ENCODE measurements around the gene RBM33. TPM values are rescaled to one million over a fixed set of nuclear protein-coding genes. Genes with fewer than 3 reads are reported as not detected.

RBM33 gene
- total and polyA plus RNA-seq, 2 of the 4 experiments (the other 2 are of a cell fraction) = 7.3 to 10.8 TPM

- H3K56ac ChIP-seq (ENCODE audit: extremely low read depth, insufficient read depth, low read length) = no peak overlapping the region
- no peak overlapping the region for H3K14ac ChIP-seq (replicated peaks; ENCODE audit: low read depth, low read length)
- CTCF ChIA-PET = no interaction called here
- H3K9me3 ChIP-seq (ENCODE audit: control insufficient read depth, insufficient read depth, low read length) = no peaks in the 10 kb centered on the region
- H3K23ac ChIP-seq (ENCODE audit: low read depth, low read length) = no peak overlapping the region
- no peak overlapping the region for H3K27ac ChIP-seq (ENCODE audit: insufficient read depth, low read length)
- no peak overlapping the region for H2BK120ac ChIP-seq (ENCODE audit: low read depth, low read length)
- peaks cover 43% of the 10 kb centered on the region for H3K36me3 ChIP-seq (ENCODE audit: control insufficient read depth, insufficient read depth, low read length)
- no peak overlapping the region for H4K5ac ChIP-seq (ENCODE audit: low read depth, low read length)
- no peak overlapping the region for H2BK15ac ChIP-seq (ENCODE audit: low read depth, low read length)
- H2AFZ ChIP-seq (replicated peaks; ENCODE audit: low read length, poor library complexity) = no peak overlapping the region
- H3K79me1 ChIP-seq (ENCODE audit: low read depth in 1 of 2, low read length in 2 of 2) = peaks cover 6 to 9% of the 10 kb centered on the region in 2 experiments
- dilution Hi-C loops (cut with HindIII; ENCODE audit: low sequenced_read_pairs, unreplicated experiment) (no loop called here), intact Hi-C loops (cut with micrococcal nuclease) (no loop called here), in situ Hi-C loops (cut with MboI; ENCODE audit: low sequenced_read_pairs) (no loop called here)
- H3K9ac ChIP-seq (ENCODE audit: low read depth, low read length) = no peak overlapping the region
- H3K27me3 ChIP-seq (ENCODE audit: control insufficient read depth, insufficient read depth, low read length) = no peaks in the 10 kb centered on the region
- no peak overlapping the region for H3K4ac ChIP-seq (ENCODE audit: low read depth, low read length)
- no peak overlapping the region for H3K18ac ChIP-seq (ENCODE audit: low read depth, low read length)
- ATAC-seq (ENCODE audit: low read depth) = no peak
- H2BK20ac ChIP-seq (ENCODE audit: low read depth, low read length) = no peak overlapping the region
- no peak for TF ChIP-seq MAZ (IDR thresholded peaks at IDR 0.05; ENCODE audit: borderline replicate concordance, low read depth, low read length)
- no peak for TF ChIP-seq MXI1 (IDR thresholded peaks at IDR 0.05; ENCODE audit: borderline replicate concordance, low read depth, low read length)
- no peaks in the 10 kb centered on the region for H3K9me1 ChIP-seq (ENCODE audit: insufficient read depth, low read length)
- no peak for DNase-seq
- H2AK5ac ChIP-seq (ENCODE audit: low read depth, low read length) = no peak overlapping the region
- no peak overlapping the region for H2AK9ac ChIP-seq (replicated peaks; ENCODE audit: low read depth, low read length, poor library complexity)
- no peak overlapping the region for H2BK5ac ChIP-seq (ENCODE audit: low read depth, low read length, poor library complexity, severe bottlenecking)
- POLR2A ChIA-PET (ENCODE audit: unreplicated experiment) = no interaction called here
- no CpG with 5 or more reads among the region's 8 CpGs for WGBS, 2 experiments (ENCODE audit: extremely low coverage in 2 of 2, insufficient read length in 1 of 2)
- H3K4me2 ChIP-seq (ENCODE audit: low read depth, low read length) = no peak overlapping the region
- H4K8ac ChIP-seq (ENCODE audit: low read depth in 2 of 2, low read length in 2 of 2) = no peak overlapping the region
- no peak overlapping the region for H4K91ac ChIP-seq (ENCODE audit: insufficient read depth, low read depth, low read length)
- H3K4me1 ChIP-seq (ENCODE audit: control insufficient read depth, insufficient read depth, low read length) = no peaks in the 10 kb centered on the region
- no TSS peak for BruUV-seq (replicated peaks)
- H4K20me1 ChIP-seq (ENCODE audit: insufficient read depth, low read length) = 0 out of 2 replicates have a peak, but pooled peaks cover 7% of the 10 kb centered on the region
- H3K4me3 ChIP-seq (ENCODE audit: insufficient read depth, low read depth, low read length) = no peak overlapping the region
Measured at GRCh38 chr7:155741082-155741481, 96.6 kb downstream of the RBM33 start.
